Nephron (organoid): ENCODE measurements around the gene TRPC4.
A peak's percentile ranks its signal among the peaks of the same experiment; 100 is the strongest.

Source experiments
- H3K27ac Mint-ChIP-seq, 3 experiments: 2 replicates each; pipeline ENCODE4 v1.8.0; 2020; ENCODE audit warnings: mixed read lengths in 3 of 3, mild to moderate bottlenecking in 2 of 3, moderate library complexity in 1 of 3
- H3K27me3 Mint-ChIP-seq: 2 replicates; pipeline ENCODE4 v1.8.0; 2021; ENCODE audit warnings: low read depth, mild to moderate bottlenecking, moderate library complexity, mixed read lengths
- H3K36me3 Mint-ChIP-seq: 2 replicates; pipeline ENCODE4 v1.8.0; 2020; ENCODE audit warnings: low read depth, mixed read lengths
- H3K4me1 Mint-ChIP-seq: 2 replicates; pipeline ENCODE4 v1.8.0; 2020; ENCODE audit warnings: mixed read lengths
- H3K4me3 Mint-ChIP-seq, 3 experiments: 2 replicates each; pipeline ENCODE4 v1.8.0; 2020; ENCODE audit warnings: mild to moderate bottlenecking in 3 of 3, mixed read lengths in 3 of 3, moderate library complexity in 2 of 3
- H3K9me3 Mint-ChIP-seq: 2 replicates; pipeline ENCODE4 v1.8.0; 2020; ENCODE audit warnings: mixed read lengths
- CTCF ChIP-seq, 3 experiments: fragments of 200-600 bp; sonication (generic); IDR thresholded peaks; one replicate each; pipeline ENCODE4 v1.5.0; 2021; ENCODE audit warnings: antibody characterized with exemption in 3 of 3; ENCODE audit not compliant: unreplicated experiment in 3 of 3

TRPC4 gene

DNA sequence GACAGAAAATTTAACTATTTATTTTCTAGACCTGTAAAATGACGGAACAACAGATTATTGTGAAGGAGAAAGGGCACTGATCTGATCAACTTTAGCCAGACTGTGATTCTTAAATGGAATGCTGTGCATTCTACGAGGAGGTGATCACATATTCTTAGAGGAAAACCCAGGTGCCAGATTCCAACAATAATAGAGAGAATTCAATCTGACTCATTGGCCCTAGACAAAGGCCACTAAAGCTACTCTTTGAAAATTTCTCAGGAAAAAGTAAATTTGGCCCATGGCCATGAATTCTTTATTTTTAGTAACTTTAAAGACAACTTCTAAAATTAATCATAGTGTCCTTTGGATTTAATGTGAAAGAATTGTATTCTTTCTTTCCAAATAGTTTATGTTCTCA is 212.4 kb downstream of the TRPC4 start:
- Mint-ChIP-seq H3K4me1 (no peaks in the 10 kb centered on the region), H3K27ac (no peak overlapping the region), H3K27me3 (no peaks in the 10 kb centered on the region), H3K36me3 (no peaks in the 10 kb centered on the region), H3K9me3 (no peaks in the 10 kb centered on the region), H3K4me3 (no peak overlapping the region)
- TF ChIP-seq CTCF (IDR thresholded peaks at IDR 0.05; ENCODE audit: unreplicated experiment in 3 of 3), result no peak

- no peak for TF ChIP-seq CTCF (IDR thresholded peaks at IDR 0.05; ENCODE audit: unreplicated experiment in 3 of 3)
- Mint-ChIP-seq H3K4me3 (no peak overlapping the region), H3K36me3 (no peaks in the 10 kb centered on the region), H3K27ac (no peak overlapping the region), H3K27me3 (no peaks in the 10 kb centered on the region), H3K4me1 (no peaks in the 10 kb centered on the region), H3K9me3 (no peaks in the 10 kb centered on the region)
Measured at GRCh38 chr13:37656247-37656940, 213.2 kb downstream of the TRPC4 start.

DNA sequence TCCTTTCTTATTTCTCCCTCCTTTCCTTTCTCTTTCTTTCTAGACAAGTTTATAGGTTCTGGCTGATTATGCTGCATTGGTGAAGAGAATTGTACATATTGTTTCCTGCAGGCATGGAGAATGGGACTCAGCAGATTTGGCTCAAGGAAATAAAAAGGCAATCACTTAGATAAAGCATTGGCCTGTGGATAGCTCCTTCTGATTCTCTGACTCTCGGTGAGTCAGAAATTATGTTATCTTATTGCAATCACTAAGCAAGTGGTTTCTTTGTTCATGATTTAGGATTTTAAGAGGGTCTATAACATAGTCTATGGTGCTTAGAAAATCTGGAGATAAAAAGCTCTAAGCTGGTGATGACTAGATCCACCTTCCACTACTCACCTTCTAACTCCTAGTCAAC is 217.0 kb downstream of the TRPC4 start:
- no peak overlapping the region for H3K27ac Mint-ChIP-seq
- TF ChIP-seq CTCF (IDR thresholded peaks at IDR 0.05; ENCODE audit: unreplicated experiment in 3 of 3), result no peak
- no peaks in the 10 kb centered on the region for H3K9me3 Mint-ChIP-seq
- H3K27me3 Mint-ChIP-seq, result no peaks in the 10 kb centered on the region
- H3K4me3 Mint-ChIP-seq, result no peak overlapping the region
- H3K4me1 Mint-ChIP-seq, result no peaks in the 10 kb centered on the region
- H3K36me3 Mint-ChIP-seq, result peaks cover 4% of the 10 kb centered on the region

- Mint-ChIP-seq H3K4me3 (no peak overlapping the region), H3K4me1 (peaks cover 5% of the 10 kb centered on the region), H3K36me3 (peaks cover 4% of the 10 kb centered on the region), H3K27ac (no peak overlapping the region), H3K27me3 (no peaks in the 10 kb centered on the region), H3K9me3 (no peaks in the 10 kb centered on the region)
- no peak for TF ChIP-seq CTCF (IDR thresholded peaks at IDR 0.05; ENCODE audit: unreplicated experiment in 3 of 3)
Measured at GRCh38 chr13:37651891-37652290, 217.7 kb downstream of the TRPC4 start.

DNA sequence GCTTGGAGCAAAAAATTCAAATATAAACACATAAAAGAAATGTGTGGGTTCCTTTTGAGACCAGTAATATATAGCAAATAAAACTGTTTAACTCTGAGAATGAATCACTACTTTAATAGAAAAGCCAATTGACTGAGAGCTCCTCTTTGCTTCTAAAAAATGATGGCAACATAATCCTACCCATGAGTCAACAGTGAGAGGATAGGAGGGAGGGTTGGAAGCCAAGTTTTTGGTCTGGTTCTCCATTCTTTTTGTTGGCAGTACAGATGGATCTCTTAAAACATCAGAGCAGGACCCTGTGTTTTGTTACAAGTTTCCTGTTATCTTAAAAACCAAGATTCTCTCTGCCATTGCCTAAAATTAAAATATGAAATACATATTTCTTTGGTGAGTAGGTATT is 221.0 kb downstream of the TRPC4 start:
- no peak overlapping the region for H3K4me3 Mint-ChIP-seq
- no peaks in the 10 kb centered on the region for H3K9me3 Mint-ChIP-seq
- no peaks in the 10 kb centered on the region for H3K27me3 Mint-ChIP-seq
- peak overlapping the region in 1 of 3 experiments; percentile 31 for H3K27ac Mint-ChIP-seq
- peaks cover 4% of the 10 kb centered on the region for H3K36me3 Mint-ChIP-seq
- H3K4me1 Mint-ChIP-seq, result peaks cover 13% of the 10 kb centered on the region
- TF ChIP-seq CTCF (IDR thresholded peaks at IDR 0.05; ENCODE audit: unreplicated experiment in 3 of 3), result no peak

DNA sequence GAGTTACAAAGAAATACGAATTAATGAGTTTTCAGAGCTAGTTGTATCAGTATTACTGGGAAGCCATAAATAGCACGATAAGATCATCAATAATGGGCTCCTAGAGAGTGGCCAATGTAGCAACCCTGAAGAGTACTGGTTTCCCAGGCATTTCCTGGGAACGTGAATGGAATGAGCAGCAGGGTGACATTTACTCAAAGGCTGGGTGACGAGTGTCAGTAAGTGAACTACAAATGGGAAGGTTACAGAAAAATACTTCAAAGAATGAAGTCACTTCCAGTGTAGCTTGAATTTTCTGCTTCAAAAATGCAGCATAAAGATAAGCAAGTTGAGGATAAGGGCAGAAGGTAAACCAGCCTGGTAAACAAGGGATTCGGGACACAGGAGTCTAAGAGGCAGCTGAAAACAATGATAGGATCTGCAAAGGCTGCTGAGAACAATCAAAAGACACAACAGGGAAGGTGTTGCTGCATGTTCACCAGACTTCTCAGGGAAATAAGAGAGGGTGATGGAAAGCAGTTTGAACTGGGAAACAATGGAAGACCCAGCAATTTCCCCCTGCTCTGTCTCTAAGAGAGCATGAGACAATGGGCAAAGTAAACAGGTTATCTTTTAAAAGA is 222.4 kb downstream of the TRPC4 start:
- TF ChIP-seq CTCF (IDR thresholded peaks at IDR 0.05; ENCODE audit: unreplicated experiment in 3 of 3), result no peak
- Mint-ChIP-seq H3K4me1 (peaks cover 13% of the 10 kb centered on the region), H3K9me3 (no peaks in the 10 kb centered on the region), H3K27ac (peak overlapping the region; percentile 23 to 48 (median 41)), H3K4me3 (no peak overlapping the region), H3K36me3 (peaks cover 4% of the 10 kb centered on the region), H3K27me3 (no peaks in the 10 kb centered on the region)
